CD14-positive monocyte (primary cell): ENCODE data around the gene NACA2. TPM values are rescaled to one million over a fixed set of nuclear protein-coding genes. Genes with fewer than 3 reads are reported as not detected.
"Not testable (repeated sequence)": the region's sequence is repeated elsewhere in the genome, so short reads cannot be mapped to it uniquely, and the experiment has no call there.

ENCODE experiments used
- DNase-seq, 3 donors: peaks; one replicate each; pipeline ENCODE4 v3.0.0-alpha.2; 2011 to 2022
- H2AFZ ChIP-seq: 2 replicates; pipeline ENCODE4 v1.6.0; 2012; ENCODE audit warnings: mild to moderate bottlenecking, low read depth, low read length, inconsistent platforms; ENCODE audit not compliant: insufficient read depth, poor library complexity, severe bottlenecking
- H3K27ac ChIP-seq, 2 donors: 1 replicate in 1 of 2; 2 replicates in 1 of 2; pipeline ENCODE4 v1.5.1; 2012 to 2013; ENCODE audit warnings: low read length in 2 of 2, control low read depth in 1 of 2, inconsistent platforms in 1 of 2, low read depth in 1 of 2, mild to moderate bottlenecking in 1 of 2
- H3K27me3 ChIP-seq, 2 donors: one replicate each; pipeline versions ENCODE4 v1.6.0 to v1.6.1; 2011 to 2013; ENCODE audit warnings: low read length in 2 of 2; ENCODE audit not compliant: control insufficient read depth in 2 of 2, insufficient read depth in 2 of 2
- H3K36me3 ChIP-seq, 2 donors: replicated peaks in 1 of 2; 1 replicate in 1 of 2; 2 replicates in 1 of 2; pipeline versions ENCODE4 v1.5.1 to v1.6.1; 2012 to 2013; ENCODE audit warnings: low read length in 2 of 2, control low read depth in 1 of 2, inconsistent platforms in 1 of 2, mild to moderate bottlenecking in 1 of 2; ENCODE audit not compliant: insufficient read depth in 2 of 2, control insufficient read depth in 1 of 2
- H3K4me1 ChIP-seq, 2 donors: 1 replicate in 1 of 2; 2 replicates in 1 of 2; pipeline versions ENCODE4 v1.5.1 to v1.6.1; 2012 to 2013; ENCODE audit warnings: low read length in 2 of 2, control low read depth in 1 of 2, inconsistent platforms in 1 of 2, mild to moderate bottlenecking in 1 of 2, moderate library complexity in 1 of 2; ENCODE audit not compliant: insufficient read depth in 2 of 2, control insufficient read depth in 1 of 2
- H3K4me2 ChIP-seq: replicated peaks from 2 replicates; pipeline ENCODE3; 2012; ENCODE audit warnings: low read length, moderate library complexity, mild to moderate bottlenecking; ENCODE audit not compliant: poor library complexity, severe bottlenecking; ENCODE audit errors: extremely low read depth
- H3K4me3 ChIP-seq, 3 experiments: fragments of 200-600 bp in 1 of 3; sonication (generic) in 1 of 3; replicated peaks in 1 of 3; 1 replicate in 2 of 3; 2 replicates in 1 of 3; pipeline ENCODE4 v1.5.1; 2011 to 2013; ENCODE audit warnings: low read length in 3 of 3, mild to moderate bottlenecking in 3 of 3, control low read depth in 2 of 3, low read depth in 2 of 3, inconsistent platforms in 1 of 3, moderate library complexity in 1 of 3
- H3K79me2 ChIP-seq: 2 replicates; pipeline ENCODE4 v1.6.0; 2012; ENCODE audit warnings: mild to moderate bottlenecking, control low read depth, inconsistent platforms, low read length, moderate library complexity; ENCODE audit not compliant: insufficient read depth
- H3K9ac ChIP-seq: 2 replicates; pipeline ENCODE4 v1.6.0; 2017; ENCODE audit warnings: low read length, mild to moderate bottlenecking; ENCODE audit not compliant: insufficient read depth, poor library complexity, severe bottlenecking
- H3K9me3 ChIP-seq, 2 donors: replicated peaks in 1 of 2; 1 replicate in 1 of 2; 2 replicates in 1 of 2; pipeline versions ENCODE4 v1.5.1 to v1.6.1; 2012 to 2013; ENCODE audit warnings: low read length in 2 of 2, control low read depth in 1 of 2; ENCODE audit not compliant: control insufficient read depth in 1 of 2, insufficient read depth in 1 of 2
- H4K20me1 ChIP-seq: 2 replicates; pipeline ENCODE4 v1.6.0; 2012; ENCODE audit warnings: mild to moderate bottlenecking, low read length, control low read depth, moderate library complexity; ENCODE audit not compliant: insufficient read depth
- H3K27ac Mint-ChIP-seq, 7 donors: one replicate each; pipeline ENCODE4 v1.8.0; 2020; ENCODE audit warnings: mild to moderate bottlenecking in 7 of 7, mixed read lengths in 7 of 7, moderate library complexity in 6 of 7, inconsistent platforms in 2 of 7
- H3K27me3 Mint-ChIP-seq, 3 donors: one replicate each; pipeline ENCODE4 v1.8.0; 2021 to 2022; ENCODE audit warnings: low read depth in 3 of 3, mild to moderate bottlenecking in 3 of 3, mixed read lengths in 3 of 3, moderate library complexity in 3 of 3, inconsistent platforms in 1 of 3
- H3K36me3 Mint-ChIP-seq, 2 donors: one replicate each; pipeline ENCODE4 v1.8.0; 2020; ENCODE audit warnings: mixed read lengths in 2 of 2, inconsistent platforms in 1 of 2, mild to moderate bottlenecking in 1 of 2
- H3K4me1 Mint-ChIP-seq: one replicate; pipeline ENCODE4 v1.8.0; 2020; ENCODE audit warnings: mild to moderate bottlenecking, mixed read lengths
- H3K4me3 Mint-ChIP-seq, 2 donors: one replicate each; pipeline ENCODE4 v1.8.0; 2020; ENCODE audit warnings: mild to moderate bottlenecking in 2 of 2, mixed read lengths in 2 of 2, moderate library complexity in 1 of 2
- H3K9me3 Mint-ChIP-seq, 7 donors: one replicate each; pipeline ENCODE4 v1.8.0; 2020 to 2022; ENCODE audit warnings: mixed read lengths in 7 of 7, mild to moderate bottlenecking in 6 of 7, moderate library complexity in 6 of 7, inconsistent platforms in 2 of 7
- CTCF ChIP-seq: fragments of 200-600 bp; IDR thresholded peaks from one replicate; pipeline ENCODE4 v1.8.0; 2022; ENCODE audit warnings: antibody characterized with exemption, mild to moderate bottlenecking
- WGBS: methylation state at CpG from one replicate; pipeline ENCODE4 v1.1.5; 2013; ENCODE audit warnings: missing lambda C conversion rate; ENCODE audit not compliant: insufficient coverage; 5-methylcytosine and 5-hydroxymethylcytosine counted together
- intact Hi-C, 2 donors: fragments of 100-400 bp; cut with micrococcal nuclease; formaldehyde crosslinking; loops; one replicate each; pipeline versions ENCODE4 v1.15.0 to v1.15.1; 2023
- polyA plus RNA-seq, 3 donors: library from polyadenylated mRNA; depleted of rRNA in 1 of 3; unstranded in 2 of 3; stranded (reverse) in 1 of 3; fragments of 300-500 nt in 2 of 3; fragments of >200 nt in 1 of 3; fragmentation: Illumina TruSeq in 2 of 3; gene quantifications; 1 replicate in 2 of 3; 2 replicates in 1 of 3; pipeline ENCODE4 v1.2.3, GENCODE V29; 2012 to 2021

Gene NACA2
- polyA plus RNA-seq, 3 donors: not detected

GRCh38 chr17:61565850-61566249, 25.2 kb downstream of the NACA2 start:
- H3K4me3 Mint-ChIP-seq, H3K36me3 ChIP-seq, DNase-seq, H3K36me3 Mint-ChIP-seq, H4K20me1 ChIP-seq, H3K4me1 Mint-ChIP-seq, H3K4me1 ChIP-seq, H3K9me3 ChIP-seq, H3K4me2 ChIP-seq, H3K27ac Mint-ChIP-seq, intact Hi-C loops, H3K4me3 ChIP-seq, H3K9ac ChIP-seq, H3K27me3 Mint-ChIP-seq, H3K27ac ChIP-seq, H3K27me3 ChIP-seq, H2AFZ ChIP-seq, H3K79me2 ChIP-seq: not testable (repeated sequence)
- peaks cover 0 to 10% (median 5%) of the 10 kb centered on the region in 7 donors for H3K9me3 Mint-ChIP-seq

GRCh38 chr17:61565213-61565612, 25.8 kb downstream of the NACA2 start:
- Histone ChIP-seq H3K4me3 (no peak overlapping the region), H3K4me1 (no peaks in the 10 kb centered on the region), H3K36me3 (no peaks in the 10 kb centered on the region), H3K27me3 (peaks cover under 1 to 3% of the 10 kb centered on the region in 2 donors), H3K9ac (no peak overlapping the region), H3K9me3 (no peaks in the 10 kb centered on the region), H3K27ac (no peak overlapping the region), H2AFZ (no peak overlapping the region), H3K79me2 (no peaks in the 10 kb centered on the region), H3K4me2 (no peak overlapping the region), H4K20me1 (no peaks in the 10 kb centered on the region)
- Mint-ChIP-seq H3K27me3 (peaks cover 5 to 11% (median 9%) of the 10 kb centered on the region in 3 donors), H3K9me3 (peaks cover 0 to 5% (median 2%) of the 10 kb centered on the region in 7 donors), H3K4me1 (no peaks in the 10 kb centered on the region), H3K27ac (no peak overlapping the region), H3K36me3 (no peaks in the 10 kb centered on the region), H3K4me3 (no peak overlapping the region)
- WGBS: 78% methylated on average over 2 of the region's 4 CpGs
- no peak for TF ChIP-seq CTCF
- DNase-seq: no peak
- intact Hi-C loops: no loop called here
